Hippocampal formation (tissue), 2 donors: ENCODE data around the gene RAB3IL1.

Experiments
- DNase-seq, 2 donors: peaks; one replicate each; lab custom pipeline; 2025; lab: John Stamatoyannopoulos, UW

Gene RAB3IL1

DNA sequence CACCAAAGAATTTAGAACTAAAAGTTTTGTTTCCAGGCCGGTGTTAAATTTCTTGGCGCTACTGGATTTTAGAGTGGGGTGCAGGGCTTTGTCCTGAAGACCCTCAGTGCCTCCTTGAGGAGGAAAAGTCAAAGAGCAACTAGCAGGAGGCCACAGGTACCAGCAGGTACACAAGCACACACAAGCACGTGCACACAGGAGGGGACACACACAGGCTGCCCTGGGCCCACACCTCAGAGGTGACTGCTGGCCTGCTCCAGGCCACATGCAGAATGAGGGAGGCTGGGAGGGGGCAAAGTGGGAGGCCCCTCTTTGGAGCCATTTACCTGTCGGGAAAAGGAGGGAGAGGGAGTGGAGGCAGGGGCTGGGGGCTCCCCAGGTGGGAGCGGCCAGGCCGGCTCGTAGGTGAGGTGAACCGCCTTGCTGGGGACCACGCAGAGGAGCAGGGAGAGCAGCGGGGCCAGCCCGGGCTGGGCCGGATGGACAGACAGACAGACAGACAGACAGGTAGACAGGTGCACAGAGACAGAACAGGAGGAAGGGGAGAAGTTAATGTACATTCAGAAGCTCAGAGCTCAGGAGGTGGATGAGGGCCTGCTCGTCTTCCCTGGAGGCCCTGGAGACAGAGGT lies 12.2 kb downstream of the RAB3IL1 start:
- no peak for DNase-seq

DNA sequence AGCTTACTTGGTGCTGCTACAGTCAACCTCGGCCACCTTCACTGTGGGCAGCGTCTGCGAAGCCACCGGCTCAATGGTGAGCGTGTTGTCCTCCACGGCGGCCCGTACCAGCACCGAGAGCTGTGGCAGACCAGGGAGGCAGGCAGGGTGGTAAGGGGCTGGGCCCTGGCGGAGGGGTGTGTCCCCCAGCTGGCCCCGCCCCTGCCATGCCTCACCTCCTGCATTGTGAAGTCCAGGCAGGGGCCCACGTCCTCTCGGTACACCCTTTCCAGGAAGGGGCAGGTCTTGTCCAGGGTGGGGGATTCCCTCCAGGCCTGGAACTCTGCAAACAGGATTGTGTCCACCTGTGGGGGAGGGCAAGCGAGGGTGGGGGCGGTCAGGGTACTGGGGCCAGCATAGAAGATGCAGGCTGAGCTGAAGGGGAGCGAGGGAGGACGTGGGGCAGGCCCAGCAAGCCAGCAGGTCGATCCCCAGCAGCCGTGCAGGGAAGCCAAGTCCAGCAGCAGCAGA lies 12.8 kb downstream of the RAB3IL1 start:
- DNase-seq, result no peak

DNA sequence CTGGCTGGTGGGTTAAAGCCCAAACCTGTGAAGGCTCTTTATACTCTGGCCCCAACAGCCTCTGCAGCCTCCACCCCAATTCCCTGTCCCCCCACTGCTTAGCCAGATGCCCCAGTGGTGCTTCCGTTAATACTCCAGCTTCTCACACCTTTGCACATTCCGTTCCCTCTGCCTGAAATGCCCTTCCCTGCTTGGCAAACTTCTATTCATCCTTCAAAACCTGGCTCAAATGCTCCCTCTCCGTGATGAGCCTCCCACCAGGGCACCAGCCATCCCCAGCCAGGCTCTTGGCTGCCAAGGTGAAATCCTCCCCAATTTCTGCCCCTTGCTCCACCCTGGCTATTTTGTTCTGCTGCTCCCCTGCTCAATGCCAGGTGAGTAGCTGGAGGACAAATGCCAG lies 13.5 kb downstream of the RAB3IL1 start:
- DNase-seq, result no peak

DNA sequence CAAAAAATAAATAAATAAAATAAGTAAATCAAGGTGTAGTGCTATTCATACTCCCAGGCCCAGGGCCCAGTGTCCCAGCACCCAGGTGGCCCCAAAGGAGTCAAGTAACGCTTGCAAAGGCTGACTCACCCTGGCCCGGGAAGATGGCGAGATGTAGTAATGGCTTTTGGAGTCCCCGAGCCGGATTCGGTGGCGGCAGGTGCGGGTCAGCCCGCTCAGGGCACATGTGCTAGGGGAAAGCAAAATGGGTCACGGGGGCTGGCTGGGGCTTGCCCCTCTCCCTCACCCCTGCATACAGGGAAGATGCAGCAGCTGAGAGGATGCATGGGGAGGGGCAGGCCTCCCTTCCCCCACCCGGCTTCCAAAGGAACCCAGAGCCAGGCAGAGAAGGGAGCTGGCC lies 15.1 kb downstream of the RAB3IL1 start:
- DNase-seq, result no peak

DNA sequence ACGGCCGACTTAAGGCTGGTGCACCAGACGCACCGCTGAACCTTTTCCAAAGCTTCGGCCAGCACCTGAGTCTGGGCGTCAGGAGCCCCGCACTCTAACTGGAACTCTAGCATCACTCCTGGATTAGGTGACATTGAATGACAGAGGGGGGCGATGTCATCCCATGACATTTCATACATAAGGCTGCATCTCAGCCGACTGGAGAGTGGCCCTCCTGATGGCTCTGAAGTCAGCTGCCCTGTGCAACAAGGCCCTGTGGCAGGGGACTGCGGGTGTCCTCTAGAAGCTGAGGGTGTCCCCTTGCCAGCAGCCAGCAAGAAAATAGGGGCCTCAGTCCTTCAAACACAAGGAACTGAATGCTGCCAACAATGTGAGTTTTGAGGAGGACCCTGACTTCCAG lies 16.0 kb downstream of the RAB3IL1 start:
- DNase-seq, result no peak

DNA sequence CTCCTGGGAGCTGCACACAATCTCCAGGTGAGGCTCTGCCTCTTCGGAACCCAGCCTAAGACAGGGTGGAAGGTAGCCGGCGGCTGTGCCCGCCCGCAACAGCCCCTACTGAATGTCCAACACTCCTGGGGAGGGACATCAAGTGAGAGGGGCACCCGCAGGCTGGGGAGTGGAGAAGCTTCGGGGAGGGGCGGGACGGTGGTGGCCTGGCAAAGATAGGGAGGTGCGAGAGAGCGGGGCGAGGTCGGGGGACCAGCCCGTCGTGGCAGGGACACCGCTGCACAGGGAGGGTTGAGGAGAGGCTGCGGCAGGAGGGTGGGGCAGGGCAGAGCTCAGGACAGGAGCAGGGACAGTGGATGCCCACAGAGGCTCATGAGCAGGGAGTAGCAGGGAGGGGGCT lies 17.1 kb downstream of the RAB3IL1 start:
- DNase-seq, result no peak

DNA sequence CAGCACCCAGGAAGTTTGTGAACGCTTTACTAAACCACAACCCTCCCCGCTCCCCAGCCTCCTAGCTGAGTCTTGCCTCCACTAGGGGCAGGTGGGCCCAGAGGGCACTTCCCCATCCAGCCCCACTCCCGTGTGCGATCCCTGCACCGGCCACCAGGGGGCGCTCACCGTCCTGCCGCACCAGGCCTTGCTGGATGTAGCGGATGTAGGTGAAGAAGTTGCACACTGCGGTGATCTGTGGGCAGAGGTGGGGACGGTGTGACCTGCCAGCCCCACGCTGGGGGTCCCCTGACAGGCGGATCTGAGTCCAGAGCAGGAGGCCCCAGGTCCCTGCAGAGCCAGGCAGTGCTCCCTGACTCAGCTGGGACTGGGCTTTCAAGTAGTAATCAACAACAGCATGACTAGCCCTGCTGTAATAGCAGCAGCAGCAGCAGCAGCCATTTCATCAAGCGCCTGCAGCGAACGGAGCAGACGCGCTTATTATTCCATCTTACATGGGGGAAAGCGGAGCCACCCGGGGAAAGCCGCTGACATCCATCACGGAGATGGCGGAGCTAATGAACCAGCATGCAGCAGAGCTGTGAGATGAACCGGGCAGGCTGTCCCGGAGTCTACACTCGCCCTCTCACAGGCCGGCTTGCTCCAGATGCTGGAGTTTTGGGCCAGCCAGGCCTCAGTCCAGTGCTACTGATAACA lies 18.1 kb downstream of the RAB3IL1 start:
- peak; percentile 12 to 67 for DNase-seq

DNA sequence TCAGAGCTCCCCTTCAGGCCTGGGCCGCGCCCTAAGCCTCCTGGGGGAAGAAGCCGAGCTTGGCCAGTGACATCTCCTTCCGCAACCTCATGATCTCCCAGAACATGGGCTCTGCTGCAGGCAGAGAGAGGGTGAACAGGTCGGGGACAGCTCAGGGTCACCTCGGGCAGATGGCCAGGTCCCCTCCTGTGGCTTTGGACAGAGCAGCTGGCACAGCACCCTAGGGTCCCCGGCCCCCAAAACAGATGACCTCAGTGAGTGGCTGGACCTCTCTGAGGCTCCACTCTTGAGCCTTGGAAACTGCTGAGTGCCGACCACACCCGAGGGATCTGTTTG lies 19.2 kb downstream of the RAB3IL1 start:
- no peak for DNase-seq

DNA sequence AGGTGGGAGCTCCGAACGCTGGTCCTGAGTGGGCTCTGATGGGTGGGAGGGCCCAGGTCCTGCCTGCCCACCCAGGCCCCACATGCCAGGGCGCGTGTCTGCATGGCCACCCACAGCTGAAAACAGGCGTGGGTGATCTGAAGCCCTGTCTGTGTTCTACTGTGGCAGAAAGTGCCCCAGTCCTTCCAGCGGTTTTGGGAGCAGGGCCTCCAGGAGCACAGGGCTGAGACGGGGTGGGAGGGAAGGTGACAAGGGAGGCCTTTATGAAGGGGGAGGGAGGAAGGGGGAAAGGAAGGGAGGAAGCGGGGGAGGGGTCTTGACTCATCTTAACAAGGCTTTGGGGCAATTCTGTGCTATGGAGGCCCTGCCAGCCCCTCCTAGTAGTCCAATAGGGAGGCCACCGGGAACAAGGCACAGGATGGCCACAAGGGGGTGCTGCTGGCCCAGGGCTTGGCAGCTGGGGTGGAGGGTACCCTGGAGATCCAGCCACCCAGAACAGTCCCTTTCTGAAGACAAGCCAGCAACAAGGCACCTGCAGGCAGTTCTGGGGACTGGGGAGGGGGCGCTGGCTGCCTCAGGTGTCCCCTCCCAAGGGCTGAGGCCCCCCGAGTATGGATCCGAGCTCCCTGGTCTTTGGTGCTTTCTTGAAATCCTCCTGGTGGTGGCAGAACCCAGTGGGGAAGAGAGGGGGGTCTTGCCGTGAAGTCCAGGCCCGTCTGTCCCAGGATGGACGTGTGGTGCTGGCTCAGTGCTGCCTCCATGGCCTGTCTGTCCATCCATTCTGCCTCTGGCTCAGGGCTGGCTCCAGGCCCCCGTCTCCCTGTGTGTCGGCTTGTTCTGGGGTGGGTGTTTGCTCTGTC lies 19.7 kb downstream of the RAB3IL1 start:
- DNase-seq, result peak; percentile 61 to 72

DNA sequence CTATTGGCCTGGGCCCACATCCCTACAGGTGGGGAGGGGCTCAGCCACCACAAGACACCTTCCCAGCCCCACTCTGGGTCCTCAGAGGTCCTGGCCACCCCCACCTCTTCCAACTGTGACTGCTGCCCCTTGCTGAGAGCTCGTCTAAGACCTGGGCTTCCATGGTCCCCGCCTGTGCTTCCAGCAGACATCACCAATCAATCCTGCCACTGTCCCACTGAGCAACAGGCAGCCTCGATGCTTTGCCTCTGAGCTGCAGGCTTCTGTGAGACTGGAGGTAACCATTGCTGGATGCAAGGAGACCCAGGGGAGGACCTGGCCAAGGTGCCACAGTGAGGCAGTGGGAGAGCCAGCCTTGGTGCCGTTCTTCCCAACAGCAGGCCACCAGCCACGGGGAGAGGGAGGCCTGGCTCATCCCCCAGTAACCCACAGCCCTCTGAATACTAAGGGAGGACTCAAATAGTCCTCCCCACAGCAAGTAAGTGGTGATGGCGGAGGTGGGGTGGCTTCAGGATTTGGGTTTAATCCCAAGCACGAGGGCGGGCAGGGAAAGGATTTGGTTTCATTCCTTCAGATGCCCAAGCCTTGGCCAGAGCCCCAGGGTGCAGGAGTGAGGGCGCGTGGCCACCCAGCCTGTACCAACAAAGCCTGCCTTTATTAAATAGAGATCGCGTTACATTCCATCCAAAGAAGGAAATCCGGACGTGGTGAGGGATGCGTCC lies 20.5 kb downstream of the RAB3IL1 start:
- DNase-seq, result no peak

DNA sequence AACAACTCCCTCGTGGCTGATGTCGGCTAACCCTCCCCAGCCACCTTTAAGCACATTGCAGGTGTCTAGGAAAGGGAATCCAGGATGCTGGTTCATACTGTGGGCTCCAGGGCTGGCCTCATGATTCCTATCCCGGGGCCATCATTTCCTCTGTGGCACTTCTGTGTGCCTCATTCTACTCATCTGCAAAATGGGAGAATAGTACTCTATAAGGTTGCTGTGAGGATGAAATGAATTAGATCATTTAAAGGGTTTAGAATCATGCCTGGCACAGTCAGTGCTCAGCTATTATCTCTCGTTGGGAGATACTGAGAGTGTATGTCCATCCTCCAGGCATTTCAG lies 21.7 kb downstream of the RAB3IL1 start:
- DNase-seq, result no peak

DNA sequence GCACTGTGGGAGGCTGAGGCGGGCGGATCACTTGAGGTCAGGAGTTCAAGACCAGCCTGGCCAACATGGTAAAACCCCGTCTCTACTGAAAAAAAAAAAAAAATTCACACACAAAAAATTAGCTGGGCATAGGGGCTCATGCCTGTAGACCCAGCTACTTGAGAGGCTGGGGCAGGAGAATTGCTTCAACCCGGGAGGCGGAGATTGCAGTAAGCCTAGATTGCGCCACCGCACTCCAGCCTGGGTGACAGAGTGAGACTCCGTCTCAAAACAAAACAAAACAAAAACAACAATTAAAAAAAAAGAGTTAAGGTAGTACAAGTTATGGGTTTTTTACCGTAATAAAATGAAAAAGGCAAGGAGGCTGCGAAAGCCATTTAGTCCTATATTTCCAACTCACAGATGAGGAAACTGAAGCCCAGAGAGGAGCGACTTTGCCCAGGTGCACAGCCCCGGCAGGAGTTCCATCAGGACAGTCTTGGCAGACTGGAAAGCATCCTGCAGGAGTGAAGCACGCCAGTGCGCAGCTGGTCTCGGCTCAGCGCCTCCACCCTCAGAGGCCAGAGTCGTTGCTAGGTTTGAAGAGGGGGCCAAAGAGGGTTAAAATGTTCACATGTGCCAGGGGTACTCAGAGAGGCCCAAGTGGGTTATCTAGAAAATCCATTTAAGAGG lies 22.2 kb downstream of the RAB3IL1 start:
- DNase-seq, result no peak

DNA sequence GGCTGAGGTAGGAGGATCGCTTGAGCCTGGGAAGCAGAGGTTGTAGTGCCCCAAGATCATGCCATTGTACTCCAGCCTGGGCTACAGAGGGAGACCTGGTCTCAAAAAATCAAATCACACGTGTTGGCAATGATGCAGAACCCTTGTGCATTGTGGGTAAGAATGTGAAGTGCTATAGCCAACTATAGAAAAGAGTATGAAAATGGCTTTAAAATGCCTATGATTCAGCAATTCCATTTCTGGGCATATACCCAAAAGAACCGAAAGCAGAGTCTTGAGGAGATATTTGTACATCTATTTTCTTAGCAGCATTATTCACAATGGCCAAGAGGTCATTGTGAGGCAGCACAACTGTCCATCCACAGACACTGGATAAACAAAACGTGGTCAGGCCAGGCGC lies 23.4 kb downstream of the RAB3IL1 start:
- DNase-seq, result no peak

DNA sequence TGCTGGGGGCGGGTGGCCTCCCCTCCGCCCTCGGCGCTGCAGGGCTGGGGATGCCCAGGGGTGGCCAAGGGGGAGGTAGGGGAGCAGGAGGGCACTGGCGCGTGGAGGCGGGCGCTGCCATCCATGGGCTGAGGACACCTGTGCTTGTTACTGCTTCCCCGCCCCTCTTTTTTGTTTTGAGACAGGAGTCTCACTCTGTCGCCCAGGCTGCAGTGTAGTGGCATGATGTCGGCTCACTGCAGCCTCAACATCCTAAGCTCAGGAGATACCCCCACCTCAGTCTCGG lies 25.3 kb downstream of the RAB3IL1 start:
- DNase-seq, result no peak

DNA sequence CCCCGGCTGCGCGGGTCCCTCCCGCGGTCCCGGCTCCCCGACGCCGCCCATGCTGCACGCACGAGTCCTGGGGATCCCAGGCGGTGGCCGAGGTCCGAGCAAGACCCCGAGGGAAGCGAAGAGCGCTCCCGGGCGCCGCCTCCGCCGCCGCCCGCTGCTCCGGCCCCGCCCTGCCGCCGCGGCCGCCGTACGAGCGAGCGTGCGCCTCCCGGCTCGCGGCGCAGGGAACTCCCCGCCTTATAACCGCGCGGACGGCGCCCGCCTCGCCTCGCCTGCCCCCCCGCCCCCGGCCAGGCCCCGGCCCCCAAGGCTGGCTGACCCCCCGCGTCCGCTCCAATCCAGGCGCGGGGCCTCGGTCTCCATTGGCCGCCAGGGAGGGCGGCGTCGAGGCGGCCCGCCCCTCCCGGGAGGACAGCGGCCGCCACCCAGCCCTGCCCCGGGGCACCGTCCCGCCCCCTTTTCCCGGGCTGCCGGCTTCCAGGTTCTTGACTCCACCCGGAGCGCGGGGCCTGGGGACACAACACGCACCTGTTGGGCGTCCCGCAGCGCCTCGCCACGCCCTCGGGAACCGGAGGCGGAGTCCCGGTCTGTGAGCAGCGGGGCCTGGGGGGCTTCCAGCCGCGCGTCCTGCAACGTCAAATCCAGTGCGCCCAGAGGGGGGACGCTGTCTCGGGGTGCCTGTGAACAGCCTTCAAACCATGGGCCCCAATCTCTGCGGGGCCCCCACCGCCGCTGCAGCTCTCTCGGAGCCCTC lies 25.9 kb downstream of the RAB3IL1 start, which contains the start of gene FADS3:
TSS of gene FADS3 (minus strand) at position 215 of the 754 bp plus-strand sequence. CDS start at position 51, 164 bp downstream.
- DNase-seq, result peak; percentile 85 to 89

DNA sequence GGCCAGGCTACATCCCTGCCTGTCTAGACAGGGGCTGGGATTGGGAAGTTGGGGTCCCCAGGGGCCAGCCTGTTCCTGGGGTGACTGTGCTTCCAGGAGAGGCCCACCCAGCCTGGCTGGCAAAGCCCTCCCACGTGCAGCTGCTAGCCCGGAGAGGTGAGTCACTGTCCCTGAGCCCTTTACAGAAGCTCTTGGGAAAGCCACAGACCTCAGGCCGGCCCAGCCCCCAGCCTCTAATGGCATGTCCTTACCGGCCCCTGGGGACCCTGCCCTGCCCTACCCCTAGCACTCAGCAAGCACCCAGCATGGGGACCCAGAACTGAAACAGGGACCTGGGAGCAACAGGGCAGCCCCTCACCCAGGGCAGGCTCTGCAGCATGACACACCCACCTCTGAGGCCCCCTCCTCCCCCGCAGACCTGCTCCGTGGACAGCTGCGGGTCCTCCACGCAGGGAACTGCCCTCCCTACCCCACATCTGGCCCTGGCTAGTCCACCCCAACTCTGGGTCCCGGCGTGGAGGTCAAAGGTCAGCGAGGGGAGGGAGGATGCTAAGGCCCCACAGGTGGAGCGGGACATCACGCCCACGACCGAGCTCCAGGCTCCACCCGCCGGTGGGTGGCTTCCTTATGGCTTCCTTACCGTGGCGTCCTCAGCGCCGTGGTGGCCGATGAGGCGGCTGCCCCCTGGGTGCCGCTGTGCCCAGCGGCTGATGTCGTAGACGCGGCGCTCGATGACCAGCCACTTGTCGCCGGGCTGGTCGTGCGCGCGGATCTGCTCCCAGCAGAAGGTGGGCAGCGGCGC lies 26.6 kb downstream of the RAB3IL1 start:
- DNase-seq, result no peak

DNA sequence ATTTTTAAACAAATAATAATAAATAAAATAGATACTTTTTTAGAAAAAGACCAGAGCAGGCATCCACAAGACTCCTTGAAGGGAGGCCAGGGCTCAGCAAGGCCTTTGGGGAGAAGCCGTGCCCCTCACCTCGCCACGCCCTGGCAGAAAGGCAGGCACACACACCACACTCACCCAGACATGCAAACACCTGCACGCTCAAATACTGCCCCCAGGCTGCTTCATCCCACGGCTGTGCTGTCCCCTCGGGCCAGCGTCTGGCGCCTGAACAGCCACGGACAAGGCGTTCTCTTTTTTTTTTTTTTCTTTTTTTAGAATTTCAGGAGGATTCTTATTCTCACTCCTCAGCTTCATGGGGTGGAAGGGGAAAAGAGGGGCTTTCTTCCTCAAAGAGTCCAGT lies 27.5 kb downstream of the RAB3IL1 start:
- no peak for DNase-seq

DNA sequence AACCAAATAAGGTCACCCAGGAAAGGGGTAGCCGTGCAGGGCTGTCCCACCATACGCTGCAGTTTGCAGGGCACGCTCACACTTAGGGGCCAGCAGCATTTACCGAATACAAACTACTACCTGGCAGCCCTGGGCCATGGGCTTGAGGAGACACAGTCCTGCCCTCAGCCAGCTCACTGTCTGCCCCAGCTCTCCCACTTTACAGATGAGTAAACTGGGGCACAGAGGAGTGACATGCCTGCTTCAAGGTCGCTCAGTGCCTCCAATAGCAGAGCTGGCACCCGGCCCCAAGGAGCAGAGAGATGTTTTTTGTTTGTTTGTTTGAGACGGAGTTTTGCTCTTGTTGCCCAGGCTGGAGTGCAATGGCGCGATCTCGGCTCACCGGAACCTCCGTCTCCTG lies 28.8 kb downstream of the RAB3IL1 start:
- DNase-seq, result no peak

DNA sequence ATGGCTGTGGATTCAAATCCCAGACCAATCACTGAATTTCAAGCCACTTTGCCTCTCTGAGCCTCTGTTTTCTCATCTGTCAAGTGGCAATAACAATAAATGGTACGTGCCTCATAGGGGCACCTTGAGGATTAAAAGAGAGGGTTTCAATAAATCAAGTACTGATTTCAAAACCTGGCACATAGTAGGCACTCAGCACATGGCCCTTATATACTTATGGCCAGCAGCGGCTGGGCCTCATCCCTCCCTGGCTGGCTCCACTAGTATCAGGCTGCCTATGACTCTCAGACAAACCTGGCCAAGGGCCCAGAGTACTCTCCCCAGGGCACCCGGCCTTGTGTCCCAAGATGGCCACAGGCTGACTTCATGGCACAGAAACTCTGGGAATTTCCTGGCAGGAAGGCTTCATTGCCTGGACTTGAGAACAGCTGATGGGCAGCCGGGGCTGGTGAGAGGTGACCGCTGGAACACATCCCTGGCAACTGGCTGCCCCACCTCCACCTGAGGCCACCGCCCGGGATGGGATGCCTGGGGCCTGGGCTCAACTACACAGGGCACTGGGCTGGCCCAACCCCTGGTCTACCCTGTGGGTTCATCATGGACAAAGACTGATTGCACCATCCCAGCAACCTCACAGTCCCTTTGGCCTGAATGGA lies 29.4 kb downstream of the RAB3IL1 start:
- DNase-seq, result no peak

DNA sequence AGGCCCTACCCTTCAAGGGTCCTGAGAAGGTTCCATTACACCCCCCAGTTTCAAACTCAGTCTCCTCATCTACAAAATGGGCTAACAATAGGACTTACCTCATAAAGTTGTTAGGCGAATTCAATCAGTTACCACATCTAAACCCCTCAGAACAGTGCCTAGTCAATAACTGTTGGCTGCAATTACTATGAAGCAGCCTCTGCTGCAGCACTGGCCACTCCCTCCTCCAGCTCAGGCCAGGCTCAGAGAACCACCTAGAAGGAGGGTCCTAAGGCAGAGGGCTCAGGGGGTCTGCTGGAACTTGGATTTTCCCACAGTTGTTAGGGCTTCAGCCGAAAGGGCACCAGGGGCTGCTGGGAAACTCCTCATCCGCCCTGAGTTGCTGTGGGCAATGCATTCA lies 30.7 kb downstream of the RAB3IL1 start:
- no peak for DNase-seq
